Measurements from ENCODE around the gene COL26A1.

- TF ChIP-seq POLR2A (IDR thresholded peaks at IDR 0.05; ENCODE audit: low read length) (no peak), GATA1 (IDR thresholded peaks at IDR 0.05; ENCODE audit: low read depth, low read length) (no peak)
Measured at GRCh38 chr7:101602082-101602481, 239.4 kb downstream of the COL26A1 start.
